Right renal pelvis (tissue), 4 donors: Measurements from ENCODE around the gene ACVR1B. TPM values are rescaled to one million over a fixed set of nuclear protein-coding genes. Genes with fewer than 3 reads are reported as not detected.

Experiments used
- DNase-seq, 4 donors: peaks; one replicate each; pipeline ENCODE4 v3.0.0-alpha.2; 2013; ENCODE audit warnings: low read depth in 4 of 4, low spot score in 3 of 4, missing footprints in 1 of 4
- polyA plus RNA-seq, 4 donors: library from polyadenylated mRNA; unstranded; fragments of 120-200 nt; gene quantifications; one replicate each; pipeline ENCODE4 v1.2.1, GENCODE V29; 2013; ENCODE audit not compliant: insufficient read length in 4 of 4

Gene ACVR1B
- polyA plus RNA-seq, 4 donors = 59.1 to 61.9 (median 59.3) TPM

DNA sequence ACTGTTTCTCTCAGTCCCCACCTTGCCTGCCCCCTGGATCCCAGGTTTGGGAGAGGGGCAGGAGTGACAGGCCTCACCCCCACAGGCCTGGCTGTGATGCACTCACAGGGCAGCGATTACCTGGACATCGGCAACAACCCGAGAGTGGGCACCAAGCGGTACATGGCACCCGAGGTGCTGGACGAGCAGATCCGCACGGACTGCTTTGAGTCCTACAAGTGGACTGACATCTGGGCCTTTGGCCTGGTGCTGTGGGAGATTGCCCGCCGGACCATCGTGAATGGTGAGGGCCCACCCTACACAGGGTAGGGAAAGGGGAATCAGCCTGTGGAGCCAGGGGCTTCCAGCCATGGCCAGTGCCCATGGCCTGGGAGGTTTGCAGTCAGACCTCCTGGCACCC, 35.5 kb upstream of the ACVR1B start:
- DNase-seq = no peak

DNA sequence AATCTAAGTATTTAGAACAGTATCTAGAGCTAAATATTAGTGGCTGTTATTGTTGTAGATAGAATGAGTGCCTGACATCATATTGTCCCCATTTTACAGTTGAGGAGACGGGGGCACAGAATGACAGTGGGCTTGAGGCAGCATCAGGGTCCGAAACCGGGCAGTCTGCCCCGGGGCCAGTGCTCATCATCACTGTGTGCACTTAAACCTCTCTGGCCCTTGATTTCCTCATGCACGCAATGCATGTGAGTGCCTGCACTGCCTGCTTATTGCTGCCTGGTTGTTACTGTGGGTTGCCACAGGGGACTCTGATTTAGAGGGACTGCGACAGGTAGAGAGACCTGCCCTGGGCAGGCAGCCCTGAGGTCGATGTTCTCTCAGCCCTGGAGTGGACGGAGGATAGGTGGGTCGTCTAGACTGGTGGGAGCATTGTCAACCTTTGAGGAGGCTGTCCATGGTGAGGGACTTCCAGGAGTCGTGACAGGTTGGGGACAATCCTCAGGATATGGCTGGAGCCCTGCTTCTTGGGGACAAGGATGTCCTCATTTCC, 34.4 kb upstream of the ACVR1B start:
- no peak for DNase-seq

DNA sequence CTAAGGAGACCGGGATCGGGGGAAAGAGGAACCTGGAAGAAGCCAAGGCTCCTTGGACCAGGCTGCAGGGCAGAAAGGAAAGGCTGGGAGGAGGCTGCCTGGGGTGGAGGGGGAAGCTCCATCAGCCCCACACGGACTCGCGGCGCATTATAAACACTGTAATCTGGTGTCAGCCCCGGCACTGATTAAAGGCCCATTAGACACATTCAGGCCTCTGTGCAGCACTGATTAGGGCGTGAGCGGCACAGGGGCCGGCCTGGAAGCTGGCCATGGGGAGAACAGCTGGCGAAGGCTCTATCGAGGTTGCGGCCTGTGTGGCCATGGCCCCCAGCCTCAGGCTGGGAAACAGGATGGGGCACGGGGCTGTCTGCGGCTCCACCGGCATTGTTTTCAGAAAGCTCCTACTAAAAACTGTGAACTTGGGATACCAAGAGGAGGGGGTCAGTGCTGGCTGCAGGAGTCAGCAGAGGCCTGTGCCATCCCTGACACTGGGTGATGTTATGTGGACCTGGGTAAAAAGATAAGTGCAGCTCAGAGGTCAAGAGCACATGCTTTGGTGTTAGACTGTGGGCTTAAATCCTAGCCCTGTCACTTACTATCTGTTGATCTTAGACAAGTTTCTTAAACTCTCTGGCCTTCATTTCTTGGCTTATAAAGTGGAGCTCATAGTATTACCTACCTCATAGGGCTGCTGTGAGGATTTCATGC, 33.6 kb upstream of the ACVR1B start:
- no peak for DNase-seq

DNA sequence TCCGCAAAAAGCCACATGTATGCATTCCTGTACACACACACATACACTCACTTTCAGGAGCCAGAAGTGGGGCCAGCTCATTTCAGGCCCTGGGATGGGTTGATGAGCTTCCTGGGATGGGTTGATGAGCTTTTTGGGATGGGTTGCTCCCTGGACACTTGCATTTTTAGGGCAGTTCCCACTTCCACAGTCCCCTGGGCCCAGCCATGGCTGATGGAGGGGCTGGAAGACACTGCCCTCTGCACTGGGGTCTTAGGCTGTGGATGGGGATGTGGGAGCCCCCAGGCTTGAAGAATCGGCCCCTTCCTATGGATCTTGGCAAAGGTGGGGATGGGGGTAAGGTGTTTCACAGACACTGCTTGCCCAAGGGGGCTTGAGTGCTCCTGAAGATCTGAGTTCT, 31.5 kb upstream of the ACVR1B start:
- no peak for DNase-seq

DNA sequence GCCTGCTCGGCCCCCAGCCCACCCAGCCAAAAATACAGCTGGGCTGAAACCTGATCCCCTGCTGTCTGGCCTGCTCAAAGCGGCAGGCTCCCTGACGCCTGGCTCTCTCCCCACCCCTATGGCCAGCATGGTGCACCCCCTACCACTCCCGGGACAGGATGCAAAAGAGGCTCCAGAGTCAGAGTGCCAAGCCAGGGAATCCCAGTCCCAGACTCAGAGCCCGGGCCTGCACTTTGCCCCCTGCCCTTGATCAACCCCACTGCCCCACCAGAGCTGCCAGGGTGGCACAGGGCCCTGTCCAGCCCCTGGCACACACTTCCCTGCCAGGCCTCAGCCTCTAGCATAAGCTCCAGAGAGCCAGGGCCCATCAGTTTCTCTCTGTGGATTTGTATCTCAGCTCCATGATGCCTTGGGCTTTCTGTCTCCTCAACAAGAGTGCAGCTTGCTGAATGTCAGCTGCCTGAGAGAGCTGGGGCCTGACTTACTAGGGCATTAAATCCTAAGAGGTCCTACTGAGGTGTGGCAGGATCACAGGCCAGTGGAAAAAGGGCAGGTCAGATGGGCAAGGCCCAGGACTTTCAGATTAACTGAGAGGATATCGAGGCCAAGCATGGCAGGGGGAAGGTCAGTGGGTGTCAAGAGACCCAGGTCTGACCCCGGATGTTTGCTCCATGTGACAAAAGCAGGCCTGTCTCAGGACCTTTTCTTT, 30.3 kb upstream of the ACVR1B start:
- no peak for DNase-seq

DNA sequence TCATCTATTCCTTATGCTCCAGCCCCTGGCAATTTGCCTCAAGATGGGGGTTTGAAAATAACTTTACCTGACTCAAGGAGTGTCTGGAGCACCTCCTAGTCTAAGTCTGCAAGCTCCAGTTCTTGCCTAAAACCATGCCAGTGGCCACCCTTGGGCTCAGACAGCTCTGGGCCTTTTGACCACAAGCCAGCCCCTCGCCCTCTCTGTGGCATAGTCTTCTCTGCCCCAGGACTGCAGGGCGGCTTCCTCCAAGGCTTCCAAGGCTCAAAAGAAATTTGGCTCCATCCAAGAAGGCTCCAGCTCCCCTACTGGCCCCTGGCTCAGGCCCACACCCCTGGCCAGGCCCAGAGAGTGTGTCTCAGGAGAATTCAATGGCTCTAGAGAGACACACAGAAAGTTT, 29.4 kb upstream of the ACVR1B start:
- no peak for DNase-seq

DNA sequence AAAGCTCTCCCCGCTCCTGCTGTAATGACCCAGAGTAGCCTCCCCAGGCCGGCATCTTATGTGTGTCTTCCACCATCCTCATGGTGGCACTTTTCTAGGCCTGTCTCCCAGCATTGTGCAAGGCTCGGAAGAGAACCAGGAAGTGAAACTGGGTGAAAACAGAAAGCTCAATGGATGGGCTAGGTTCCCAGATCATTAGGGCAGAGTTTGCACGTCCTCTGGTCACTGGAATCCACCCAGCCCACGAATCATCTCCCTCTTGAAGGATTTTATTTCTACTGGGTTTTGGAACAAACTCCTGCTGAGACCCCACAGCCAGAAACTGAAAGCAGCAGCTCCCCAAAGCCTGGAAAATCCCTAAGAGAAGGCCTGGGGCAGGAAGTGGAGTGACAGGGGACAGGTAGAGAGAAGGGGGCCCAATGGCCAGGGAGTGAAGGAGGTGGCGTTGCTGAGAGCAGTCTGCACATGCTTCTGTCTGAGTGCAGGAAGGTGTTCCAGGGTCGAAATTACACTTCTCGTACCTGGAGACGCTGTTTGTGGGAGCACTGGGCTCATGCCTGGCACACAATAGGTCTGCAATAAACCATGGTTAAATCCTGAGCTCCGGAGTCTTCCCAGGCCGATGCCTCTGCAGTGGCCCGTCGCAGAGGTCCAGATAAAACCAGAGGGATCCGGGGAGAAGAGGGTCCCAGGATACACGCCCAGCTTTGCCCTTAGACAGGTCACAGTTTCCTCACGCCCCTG, 28.6 kb upstream of the ACVR1B start:
- DNase-seq = no peak

DNA sequence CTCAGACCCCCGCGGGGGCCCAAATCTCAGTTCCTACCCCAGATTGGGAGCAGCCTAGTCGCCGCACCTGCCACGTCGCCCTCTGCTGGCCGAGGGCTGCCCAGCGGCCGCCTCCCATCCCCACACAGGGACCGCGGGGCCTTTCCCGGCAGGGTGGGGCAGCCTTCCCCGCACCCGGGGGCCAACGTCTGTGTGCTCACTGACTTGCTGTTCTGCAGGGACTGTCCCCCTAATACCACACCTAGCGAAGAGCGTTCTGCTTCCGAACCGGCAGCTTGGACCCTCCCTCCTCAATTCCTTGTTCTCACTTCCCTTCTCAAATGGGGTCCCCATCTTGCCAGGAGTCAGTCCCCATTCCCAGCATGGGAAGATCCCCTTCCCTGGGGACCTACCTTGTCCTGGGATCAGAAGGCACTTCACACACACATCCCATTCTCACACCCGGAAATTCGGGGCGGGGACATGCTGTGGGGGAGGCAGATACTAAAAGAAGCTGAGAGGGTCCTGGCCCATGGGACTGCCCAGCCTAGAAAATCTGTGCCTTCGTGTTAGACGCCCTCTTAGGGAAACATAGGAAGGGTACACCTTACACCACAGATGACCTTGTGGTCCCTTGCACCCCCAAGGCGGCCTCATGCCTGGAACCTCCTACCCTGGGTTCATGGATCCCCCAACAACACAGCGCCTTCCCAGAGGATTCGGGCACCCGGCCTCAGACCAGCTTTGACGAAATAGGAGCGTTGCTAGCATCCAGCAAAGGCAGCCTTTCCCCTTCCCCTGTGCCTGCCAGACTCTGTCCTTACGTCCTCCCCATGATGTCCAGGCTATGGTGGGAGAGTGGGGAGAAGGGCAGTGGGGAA, 27.8 kb upstream of the ACVR1B start:
- no peak for DNase-seq

DNA sequence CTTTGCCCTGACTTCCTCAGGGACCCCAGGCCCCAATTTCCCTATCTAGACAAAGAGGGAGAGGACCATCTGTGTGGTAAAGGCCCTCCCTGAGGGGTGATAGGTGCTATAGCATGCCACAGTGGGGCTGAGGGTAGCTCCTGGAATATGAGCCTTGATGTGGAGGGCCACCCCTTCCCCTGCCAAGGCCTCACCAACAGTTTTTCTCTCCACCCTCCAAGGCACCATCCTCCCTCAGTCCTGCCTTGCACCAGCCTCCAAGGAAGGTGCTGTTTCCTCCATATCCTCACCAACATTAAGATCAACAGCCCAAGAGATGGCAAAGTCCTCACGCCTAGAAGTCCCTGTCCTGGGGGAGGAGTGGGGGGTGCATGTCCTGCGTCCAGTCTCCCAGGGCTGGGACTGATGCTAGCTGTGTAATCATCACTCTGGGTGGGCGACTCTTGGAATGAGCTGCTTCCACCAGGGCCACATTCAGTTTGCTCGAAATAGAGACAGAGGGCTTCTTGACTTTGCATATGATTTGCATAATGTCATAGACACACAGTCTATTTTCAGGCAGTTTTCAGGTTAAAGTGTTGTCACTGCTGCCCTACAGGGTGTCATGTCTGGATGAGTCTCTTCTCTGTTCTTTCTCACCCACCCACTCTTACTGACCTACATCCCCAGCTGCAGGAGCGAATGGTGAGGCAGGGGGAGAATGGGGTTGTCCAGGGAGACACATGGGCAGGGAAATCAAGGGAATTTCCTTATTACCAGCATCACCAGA, 26.8 kb upstream of the ACVR1B start:
- no peak for DNase-seq

DNA sequence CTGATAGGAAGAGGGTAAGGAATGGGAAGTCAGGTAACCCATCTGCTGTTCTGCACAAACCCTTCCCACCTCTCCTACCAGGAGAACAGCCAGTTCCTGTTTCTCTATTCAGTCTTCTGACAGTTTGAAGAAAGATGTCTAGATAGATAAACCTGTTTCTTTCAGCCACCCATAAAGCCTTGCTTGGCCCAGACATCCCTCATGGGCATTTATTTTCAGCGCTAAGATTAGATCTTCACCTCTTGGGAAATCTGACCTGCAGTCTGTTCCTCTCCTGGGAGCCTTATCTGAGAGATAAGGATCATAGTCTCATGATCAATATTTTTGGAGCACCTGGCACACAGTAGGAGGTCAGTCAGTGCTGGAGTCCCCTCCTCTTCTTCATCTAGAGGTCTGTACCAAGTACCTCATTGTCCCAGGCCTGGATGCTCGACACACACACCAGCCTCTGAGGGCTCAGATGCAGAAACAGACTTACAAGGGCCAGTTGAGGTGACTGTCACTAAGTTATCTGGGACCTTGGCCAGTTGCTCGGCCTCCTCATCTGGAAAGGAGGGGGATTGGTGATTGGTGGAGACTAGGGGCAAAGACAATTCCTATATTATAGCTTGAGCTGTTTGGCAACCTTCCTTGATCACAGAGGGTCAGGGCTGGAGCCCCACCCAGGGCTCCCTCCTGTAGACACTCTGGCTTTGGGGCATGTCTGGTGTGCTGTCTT, 26.0 kb upstream of the ACVR1B start:
- DNase-seq = no peak

DNA sequence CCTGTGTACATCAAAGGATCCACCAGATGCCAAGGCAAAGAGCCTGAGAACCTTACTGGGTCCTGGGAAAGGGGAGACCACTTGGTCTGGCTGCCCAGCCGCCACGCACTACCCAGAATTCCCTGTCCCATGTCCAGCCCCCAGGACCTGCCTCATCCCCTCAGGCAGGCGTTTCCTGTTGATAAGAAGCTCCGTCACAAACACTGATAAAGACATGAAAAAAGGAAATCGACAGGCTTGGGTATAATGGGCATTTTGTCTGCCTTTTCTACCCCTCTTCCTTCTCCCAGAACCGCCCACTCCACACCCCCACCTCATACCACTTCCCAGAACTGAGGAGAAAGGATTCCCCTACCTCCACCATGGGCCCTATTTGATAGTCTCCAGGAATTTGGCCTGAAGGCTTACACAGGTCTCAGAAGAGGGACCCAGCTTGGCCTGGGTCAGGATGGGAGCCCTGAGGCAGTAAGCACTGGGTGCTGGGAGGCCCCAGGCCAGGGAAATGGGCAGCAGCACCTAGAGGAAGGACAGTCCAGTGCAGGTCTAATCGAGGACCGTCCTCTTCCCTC, 25.4 kb upstream of the ACVR1B start:
- DNase-seq = no peak

DNA sequence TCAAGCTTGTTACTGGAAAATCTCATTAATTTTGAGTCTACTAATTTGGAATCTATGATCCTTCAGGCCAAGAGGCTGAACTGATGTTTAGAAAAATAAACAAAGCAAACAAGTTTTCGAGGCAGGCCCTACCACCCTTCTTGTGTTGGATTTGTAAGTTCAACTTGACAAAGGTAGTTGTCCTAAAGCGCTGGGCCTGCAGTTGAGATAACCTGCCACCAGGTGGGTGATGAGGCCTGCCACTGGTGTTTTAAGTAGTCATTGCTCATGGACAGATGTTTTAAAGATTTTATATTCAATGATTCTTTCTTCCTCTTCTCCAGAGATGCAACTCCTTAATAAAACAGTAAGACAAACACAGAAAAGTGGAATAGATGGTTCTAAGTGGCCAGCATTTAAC, 24.8 kb upstream of the ACVR1B start:
- no peak for DNase-seq

DNA sequence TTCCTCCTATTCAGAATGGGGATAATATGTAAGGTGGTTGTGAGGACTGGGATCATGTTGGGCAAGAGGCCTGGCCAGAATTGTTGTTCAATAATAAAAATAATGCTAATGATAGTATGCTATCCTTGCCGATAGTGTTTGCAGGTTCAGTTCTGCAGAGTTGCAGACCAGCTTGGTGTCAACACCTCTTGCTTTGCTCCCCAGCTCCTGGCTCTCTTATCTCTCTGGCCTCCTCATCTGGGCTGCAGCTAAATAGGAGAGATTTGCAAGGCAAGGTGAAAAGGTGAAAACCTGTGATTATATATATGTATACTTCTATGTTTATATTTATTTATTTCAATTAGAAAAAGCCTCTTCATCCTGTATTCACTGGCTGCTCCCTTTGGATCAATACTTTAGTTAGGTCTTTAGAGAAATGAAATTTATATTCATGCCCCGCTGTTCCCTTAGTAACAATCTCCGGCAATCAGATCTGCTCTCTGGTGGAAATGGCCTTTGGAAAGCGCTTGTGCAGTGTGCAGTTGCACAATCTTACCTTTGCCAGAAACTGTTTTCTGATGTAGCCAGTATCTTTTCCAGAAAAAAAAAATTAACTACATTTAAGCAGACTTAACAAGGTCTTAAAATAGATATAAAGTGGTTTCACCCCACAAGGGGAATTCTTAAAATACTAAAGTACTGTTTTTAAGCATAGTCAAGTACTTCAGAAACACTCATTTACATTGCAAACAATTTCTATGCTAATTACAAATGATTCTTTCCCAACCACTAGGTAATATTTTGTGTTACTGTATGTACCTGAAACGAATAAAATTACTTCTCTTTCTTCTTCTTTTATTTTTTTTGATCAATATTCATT, 19.1 kb upstream of the ACVR1B start:
- no peak for DNase-seq

DNA sequence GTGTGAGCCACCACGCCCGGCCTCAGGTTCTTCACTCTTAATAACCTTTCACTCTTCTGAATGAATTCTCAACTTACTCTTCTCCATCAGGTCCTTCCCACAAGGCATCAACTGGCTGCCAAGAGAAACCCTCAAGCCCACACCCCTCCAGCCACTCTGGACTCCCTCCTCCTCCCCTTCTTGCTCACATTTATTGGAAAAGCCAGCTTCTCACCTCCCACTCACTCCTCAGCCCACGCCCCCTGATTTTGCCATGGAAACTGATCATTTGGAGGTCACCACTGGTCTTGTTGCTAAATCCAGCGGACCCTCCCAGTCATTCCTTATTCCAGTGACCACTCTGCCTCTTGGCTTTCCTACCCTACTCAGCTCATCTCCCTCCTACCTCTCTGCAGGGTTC, 17.4 kb upstream of the ACVR1B start:
- no peak for DNase-seq

DNA sequence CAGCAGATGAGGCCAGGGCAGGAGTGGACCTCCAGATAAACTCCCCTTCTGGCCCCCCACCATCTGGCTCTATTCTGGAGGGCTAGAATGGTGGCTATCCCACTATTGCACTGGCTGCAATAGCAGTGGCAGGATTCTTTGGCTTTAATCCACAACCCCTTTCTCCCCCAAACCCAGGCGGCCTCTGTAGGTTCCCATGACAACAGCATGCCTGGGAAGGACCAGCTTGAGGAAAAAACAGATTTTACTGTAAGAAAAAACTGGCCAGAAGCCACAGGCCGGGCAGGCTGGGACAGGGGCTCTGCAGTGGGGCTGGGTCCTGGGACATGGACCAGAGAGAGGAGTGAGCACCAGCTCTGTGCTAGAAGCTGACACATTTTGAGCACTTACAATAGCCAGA, 13.6 kb upstream of the ACVR1B start:
- no peak for DNase-seq

DNA sequence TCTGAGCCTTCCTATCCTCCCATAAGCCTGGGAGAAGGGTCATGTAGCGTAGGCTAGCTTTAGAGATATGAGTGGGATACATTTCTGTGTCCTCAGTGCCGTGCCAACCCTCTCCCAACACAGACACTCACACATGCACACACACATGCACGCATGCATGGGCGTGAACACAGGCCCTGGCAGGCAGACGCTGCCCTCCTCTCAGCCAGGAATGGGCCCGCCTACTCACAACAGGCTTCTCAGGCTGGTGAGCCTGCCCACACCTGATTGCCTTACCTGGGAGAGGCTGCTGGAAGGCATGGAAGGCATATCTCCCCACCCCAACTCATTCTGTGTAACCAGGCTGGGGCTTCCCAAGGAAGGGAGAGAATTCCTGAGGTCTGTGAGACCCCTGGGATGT, 12.8 kb upstream of the ACVR1B start:
- DNase-seq = no peak

DNA sequence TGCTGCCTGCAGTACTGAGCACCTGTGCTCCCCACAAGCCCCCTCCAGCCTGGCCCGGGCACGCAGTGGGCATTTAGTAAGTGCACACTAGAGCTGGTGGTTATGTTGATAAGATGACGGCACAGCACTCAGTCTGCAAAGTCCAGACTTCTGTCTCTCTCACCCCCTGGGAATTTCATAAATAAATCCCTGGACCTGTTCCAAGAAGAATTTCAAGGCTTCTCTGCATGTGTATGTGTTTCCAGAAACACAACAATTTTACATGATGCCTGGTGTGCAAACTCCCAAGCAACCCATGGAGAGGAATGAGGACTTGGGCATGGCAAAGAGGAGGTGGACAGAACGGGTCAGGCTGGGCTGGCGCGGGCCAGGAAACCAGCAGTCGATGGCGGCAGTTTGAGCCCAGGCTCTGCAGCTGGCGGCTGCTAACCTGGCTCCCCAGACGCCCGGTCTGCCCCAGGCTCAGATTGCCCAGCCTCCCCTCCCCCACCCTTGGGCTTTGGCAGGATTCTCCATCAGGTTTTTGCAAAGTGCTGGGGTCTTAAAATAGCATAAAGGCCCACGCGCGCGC, 10.4 kb upstream of the ACVR1B start:
- no peak for DNase-seq

DNA sequence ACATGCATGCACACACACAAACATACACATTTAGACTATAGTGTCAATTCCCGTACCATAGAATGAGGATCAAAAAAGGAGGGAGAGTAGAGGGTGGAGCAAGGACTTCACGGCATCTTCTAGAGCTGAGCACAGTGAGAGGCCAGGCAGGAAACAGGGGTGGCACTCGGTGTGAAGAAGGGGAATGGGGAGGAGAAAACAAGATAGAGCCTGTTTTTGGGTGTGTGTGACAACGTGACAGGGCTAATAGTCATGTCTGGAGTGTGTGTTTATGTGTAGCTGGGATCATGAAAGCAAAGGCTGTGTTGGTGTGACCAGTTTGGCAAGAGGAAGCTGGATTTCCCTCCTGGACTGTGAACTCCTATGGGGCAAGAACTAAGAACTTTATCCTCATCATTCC, 9.9 kb upstream of the ACVR1B start:
- DNase-seq = no peak
